HepG2 (cell line): ENCODE measurements around the gene PFDN5. TPM values are rescaled to one million over a fixed set of nuclear protein-coding genes. Genes with fewer than 3 reads are reported as not detected.

Experiments
- ATM ChIP-seq: fragments of 450-650 bp; IDR thresholded peaks from 2 replicates; pipeline ENCODE4 v1.7.1; 2017; ENCODE audit warnings: mild to moderate bottlenecking, borderline replicate concordance
- CHD2 ChIP-seq: IDR thresholded peaks from 2 replicates; pipeline ENCODE4 v1.6.1; 2011; ENCODE audit warnings: low read depth, low read length, improper control_type of control experiment
- DMAP1 ChIP-seq: IDR thresholded peaks from 2 replicates; pipeline ENCODE4 v1.6.1; 2016
- DPF2 ChIP-seq: sonication (generic); formaldehyde crosslinking; IDR thresholded peaks from 2 replicates; pipeline ENCODE4 v1.4.0; 2020; ENCODE audit warnings: mild to moderate bottlenecking, low read depth, missing genetic modification reagents, borderline replicate concordance
- FOXJ3 ChIP-seq: sonication (generic); formaldehyde crosslinking; IDR thresholded peaks from 2 replicates; pipeline ENCODE4 v1.4.0; 2020; ENCODE audit warnings: missing genetic modification reagents, mild to moderate bottlenecking, borderline replicate concordance
- ISX ChIP-seq: sonication (generic); formaldehyde crosslinking; conservative IDR thresholded peaks from 2 replicates; pipeline ENCODE4 v1.5.0; 2020; ENCODE audit warnings: missing genetic modification reagents
- MTF1 ChIP-seq: sonication (generic); formaldehyde crosslinking; IDR thresholded peaks from 2 replicates; pipeline ENCODE4 v1.5.0; 2020; ENCODE audit warnings: missing genetic modification reagents
- MXD4 ChIP-seq: IDR thresholded peaks from 2 replicates; pipeline ENCODE4 v1.6.1; 2016; ENCODE audit warnings: mild to moderate bottlenecking, missing biosample characterization, missing genetic modification reagents
- NRL ChIP-seq: sonication (generic); formaldehyde crosslinking; IDR thresholded peaks from 2 replicates; pipeline ENCODE4 v1.5.0; 2020; ENCODE audit warnings: missing genetic modification reagents, mild to moderate bottlenecking, moderate library complexity, borderline replicate concordance
- RELA ChIP-seq: sonication (generic); formaldehyde crosslinking; IDR thresholded peaks from 2 replicates; pipeline ENCODE4 v1.4.0; 2020; ENCODE audit warnings: missing genetic modification reagents
- SMARCC2 ChIP-seq: fragments of 450-650 bp; IDR thresholded peaks from 2 replicates; pipeline ENCODE4 v1.6.1; 2017; ENCODE audit warnings: antibody characterized with exemption, mild to moderate bottlenecking
- ZNF460 ChIP-seq: sonication (generic); formaldehyde crosslinking; IDR thresholded peaks from 2 replicates; pipeline ENCODE4 v1.5.1; 2020; ENCODE audit warnings: missing genetic modification reagents, mild to moderate bottlenecking, borderline replicate concordance
- ZNF577 ChIP-seq: sonication (generic); formaldehyde crosslinking; IDR thresholded peaks from 2 replicates; pipeline ENCODE4 v1.4.0; 2020; ENCODE audit warnings: mild to moderate bottlenecking, low read depth, missing genetic modification reagents, borderline replicate concordance
- ZNF616 ChIP-seq: sonication (generic); formaldehyde crosslinking; IDR thresholded peaks from 2 replicates; pipeline ENCODE4 v1.5.0; 2020; ENCODE audit warnings: low read depth, mild to moderate bottlenecking, missing genetic modification reagents
- ZNF670 ChIP-seq: sonication (generic); formaldehyde crosslinking; IDR thresholded peaks from 2 replicates; pipeline ENCODE4 v1.8.0; 2022; ENCODE audit warnings: mild to moderate bottlenecking, missing genetic modification reagents, borderline replicate concordance
- ZNF878 ChIP-seq: sonication (generic); formaldehyde crosslinking; IDR thresholded peaks from 2 replicates; pipeline ENCODE4 v1.8.1; 2023; ENCODE audit warnings: mild to moderate bottlenecking, missing genetic modification reagents, moderate library complexity
- polyA plus RNA-seq, 8 experiments: library from polyadenylated mRNA; depleted of rRNA in 3 of 8; stranded (reverse) in 7 of 8; unstranded in 1 of 8; fragments of >200 nt; fragmentation: Illumina TruSeq in 4 of 8; extraction: Trizol in 4 of 8; gene quantifications; 2 replicates each; pipeline versions ENCODE4 v1.2.1 to v1.2.3, GENCODE V29; 2011 to 2016; ENCODE audit warnings: low read depth in 4 of 8, missing spikeins in 1 of 8, mixed read lengths in 1 of 8; ENCODE audit not compliant: insufficient read depth in 1 of 8
- total RNA-seq, 5 experiments: library from RNA; depleted of rRNA; stranded (reverse); fragments of >200 nt; fragmentation: Illumina TruSeq; extraction: Trizol; gene quantifications; 2 replicates each; pipeline ENCODE4 v1.2.3, GENCODE V29; 2016; ENCODE audit warnings: low read depth in 1 of 5
- TF ChIP-seq, protein P1 (sequence below): sonication (generic); formaldehyde crosslinking; IDR thresholded peaks from 2 replicates; pipeline ENCODE4 v1.4.0; 2020; ENCODE audit warnings: missing genetic modification reagents
- TF ChIP-seq, protein P2 (sequence below): sonication (generic); formaldehyde crosslinking; IDR thresholded peaks from 2 replicates; pipeline ENCODE4 v1.4.0; 2020; ENCODE audit warnings: mild to moderate bottlenecking, missing genetic modification reagents
- TF ChIP-seq, protein P3 (sequence below): sonication (generic); formaldehyde crosslinking; IDR thresholded peaks from 2 replicates; pipeline ENCODE4 v1.5.0; 2020; ENCODE audit warnings: mild to moderate bottlenecking, missing genetic modification reagents
- TF ChIP-seq, protein P4 (sequence below), 2 experiments: IDR thresholded peaks; 2 replicates each; pipeline ENCODE4 v1.6.1; 2011 to 2012; ENCODE audit warnings: low read length in 2 of 2, borderline replicate concordance in 1 of 2, low read depth in 1 of 2, mild to moderate bottlenecking in 1 of 2, moderate library complexity in 1 of 2

PFDN5 gene
- total and polyA plus RNA-seq, 2 of the 13 experiments (the other 11 are each of a cell fraction or from before 2014, with no cell fraction given) = 449 to 462 TPM

DNA sequence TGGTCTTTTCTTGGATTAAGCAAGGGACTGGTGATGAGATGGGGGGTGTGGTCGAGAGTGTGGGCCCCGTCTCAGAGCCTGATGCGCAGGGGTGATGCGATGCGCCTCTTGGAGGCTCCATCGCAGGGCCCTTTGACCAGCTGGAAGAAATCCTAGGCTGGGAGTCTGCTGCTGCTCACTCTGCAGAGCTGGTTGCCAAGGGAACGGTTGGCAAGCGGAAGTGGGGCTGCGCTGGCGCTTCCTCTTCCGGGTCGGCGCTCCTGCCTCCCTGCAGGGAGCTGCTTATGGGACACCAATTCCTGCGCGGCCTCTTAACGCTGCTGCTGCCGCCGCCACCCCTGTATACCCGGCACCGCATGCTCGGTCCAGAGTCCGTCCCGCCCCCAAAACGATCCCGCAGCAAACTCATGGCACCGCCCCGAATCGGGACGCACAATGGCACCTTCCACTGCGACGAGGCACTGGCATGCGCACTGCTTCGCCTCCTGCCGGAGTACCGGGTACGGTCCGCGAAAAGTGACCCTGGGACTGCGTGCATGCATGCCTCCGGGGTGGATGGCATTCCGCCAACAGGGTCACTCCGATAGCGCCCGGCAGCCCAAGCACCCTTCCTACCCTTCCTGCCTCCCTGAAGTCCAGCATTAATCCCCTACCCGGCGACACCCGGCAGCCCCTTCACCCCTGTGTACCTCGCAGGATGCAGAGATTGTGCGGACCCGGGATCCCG is 4.3 kb downstream of the PFDN5 start, which contains the start of gene MYG1 (continued):
- TF ChIP-seq, protein P1, sequence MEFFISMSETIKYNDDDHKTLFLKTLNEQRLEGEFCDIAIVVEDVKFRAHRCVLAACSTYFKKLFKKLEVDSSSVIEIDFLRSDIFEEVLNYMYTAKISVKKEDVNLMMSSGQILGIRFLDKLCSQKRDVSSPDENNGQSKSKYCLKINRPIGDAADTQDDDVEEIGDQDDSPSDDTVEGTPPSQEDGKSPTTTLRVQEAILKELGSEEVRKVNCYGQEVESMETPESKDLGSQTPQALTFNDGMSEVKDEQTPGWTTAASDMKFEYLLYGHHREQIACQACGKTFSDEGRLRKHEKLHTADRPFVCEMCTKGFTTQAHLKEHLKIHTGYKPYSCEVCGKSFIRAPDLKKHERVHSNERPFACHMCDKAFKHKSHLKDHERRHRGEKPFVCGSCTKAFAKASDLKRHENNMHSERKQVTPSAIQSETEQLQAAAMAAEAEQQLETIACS (CRISPR knock-in tag) = no peak
- TF ChIP-seq DMAP1 (CRISPR knock-in tag) (peak; percentile 98), ZNF878 (no peak), SMARCC2 (no peak), CHD2 (no peak), ZNF460 (0 out of 2 replicates have a peak, but pooled peaks have one; percentile 48), ZNF670 (CRISPR knock-in tag) (no peak; the same call in 1 of the 2 replicates), ISX (CRISPR knock-in tag) (no peak), MXD4 (peak; percentile 93; the same call in 1 of the 2 replicates), ZNF616 (CRISPR knock-in tag) (no peak), ATM (no peak), RELA (CRISPR knock-in tag) (peak; percentile 72), NRL (CRISPR knock-in tag) (peak; percentile 74; the same call in 1 of the 2 replicates), ZNF577 (CRISPR knock-in tag) (no peak), DPF2 (CRISPR knock-in tag) (0 out of 2 replicates have a peak, but pooled peaks have one; percentile 19), MTF1 (CRISPR knock-in tag) (no peak), FOXJ3 (CRISPR knock-in tag) (no peak)
- TF ChIP-seq, protein P2, sequence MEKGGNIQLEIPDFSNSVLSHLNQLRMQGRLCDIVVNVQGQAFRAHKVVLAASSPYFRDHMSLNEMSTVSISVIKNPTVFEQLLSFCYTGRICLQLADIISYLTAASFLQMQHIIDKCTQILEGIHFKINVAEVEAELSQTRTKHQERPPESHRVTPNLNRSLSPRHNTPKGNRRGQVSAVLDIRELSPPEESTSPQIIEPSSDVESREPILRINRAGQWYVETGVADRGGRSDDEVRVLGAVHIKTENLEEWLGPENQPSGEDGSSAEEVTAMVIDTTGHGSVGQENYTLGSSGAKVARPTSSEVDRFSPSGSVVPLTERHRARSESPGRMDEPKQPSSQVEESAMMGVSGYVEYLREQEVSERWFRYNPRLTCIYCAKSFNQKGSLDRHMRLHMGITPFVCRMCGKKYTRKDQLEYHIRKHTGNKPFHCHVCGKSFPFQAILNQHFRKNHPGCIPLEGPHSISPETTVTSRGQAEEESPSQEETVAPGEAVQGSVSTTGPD (CRISPR knock-in tag) = no peak
- TF ChIP-seq, protein P3, sequence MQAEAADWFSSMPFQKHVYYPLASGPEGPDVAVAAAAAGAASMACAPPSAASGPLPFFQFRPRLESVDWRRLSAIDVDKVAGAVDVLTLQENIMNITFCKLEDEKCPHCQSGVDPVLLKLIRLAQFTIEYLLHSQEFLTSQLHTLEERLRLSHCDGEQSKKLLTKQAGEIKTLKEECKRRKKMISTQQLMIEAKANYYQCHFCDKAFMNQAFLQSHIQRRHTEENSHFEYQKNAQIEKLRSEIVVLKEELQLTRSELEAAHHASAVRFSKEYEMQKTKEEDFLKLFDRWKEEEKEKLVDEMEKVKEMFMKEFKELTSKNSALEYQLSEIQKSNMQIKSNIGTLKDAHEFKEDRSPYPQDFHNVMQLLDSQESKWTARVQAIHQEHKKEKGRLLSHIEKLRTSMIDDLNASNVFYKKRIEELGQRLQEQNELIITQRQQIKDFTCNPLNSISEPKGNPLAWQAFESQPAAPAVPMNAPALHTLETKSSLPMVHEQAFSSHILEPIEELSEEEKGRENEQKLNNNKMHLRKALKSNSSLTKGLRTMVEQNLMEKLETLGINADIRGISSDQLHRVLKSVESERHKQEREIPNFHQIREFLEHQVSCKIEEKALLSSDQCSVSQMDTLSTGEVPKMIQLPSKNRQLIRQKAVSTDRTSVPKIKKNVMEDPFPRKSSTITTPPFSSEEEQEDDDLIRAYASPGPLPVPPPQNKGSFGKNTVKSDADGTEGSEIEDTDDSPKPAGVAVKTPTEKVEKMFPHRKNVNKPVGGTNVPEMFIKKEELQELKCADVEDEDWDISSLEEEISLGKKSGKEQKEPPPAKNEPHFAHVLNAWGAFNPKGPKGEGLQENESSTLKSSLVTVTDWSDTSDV (CRISPR knock-in tag) = peak; percentile 57; the same call in 1 of the 2 replicates
- TF ChIP-seq, protein P4, sequence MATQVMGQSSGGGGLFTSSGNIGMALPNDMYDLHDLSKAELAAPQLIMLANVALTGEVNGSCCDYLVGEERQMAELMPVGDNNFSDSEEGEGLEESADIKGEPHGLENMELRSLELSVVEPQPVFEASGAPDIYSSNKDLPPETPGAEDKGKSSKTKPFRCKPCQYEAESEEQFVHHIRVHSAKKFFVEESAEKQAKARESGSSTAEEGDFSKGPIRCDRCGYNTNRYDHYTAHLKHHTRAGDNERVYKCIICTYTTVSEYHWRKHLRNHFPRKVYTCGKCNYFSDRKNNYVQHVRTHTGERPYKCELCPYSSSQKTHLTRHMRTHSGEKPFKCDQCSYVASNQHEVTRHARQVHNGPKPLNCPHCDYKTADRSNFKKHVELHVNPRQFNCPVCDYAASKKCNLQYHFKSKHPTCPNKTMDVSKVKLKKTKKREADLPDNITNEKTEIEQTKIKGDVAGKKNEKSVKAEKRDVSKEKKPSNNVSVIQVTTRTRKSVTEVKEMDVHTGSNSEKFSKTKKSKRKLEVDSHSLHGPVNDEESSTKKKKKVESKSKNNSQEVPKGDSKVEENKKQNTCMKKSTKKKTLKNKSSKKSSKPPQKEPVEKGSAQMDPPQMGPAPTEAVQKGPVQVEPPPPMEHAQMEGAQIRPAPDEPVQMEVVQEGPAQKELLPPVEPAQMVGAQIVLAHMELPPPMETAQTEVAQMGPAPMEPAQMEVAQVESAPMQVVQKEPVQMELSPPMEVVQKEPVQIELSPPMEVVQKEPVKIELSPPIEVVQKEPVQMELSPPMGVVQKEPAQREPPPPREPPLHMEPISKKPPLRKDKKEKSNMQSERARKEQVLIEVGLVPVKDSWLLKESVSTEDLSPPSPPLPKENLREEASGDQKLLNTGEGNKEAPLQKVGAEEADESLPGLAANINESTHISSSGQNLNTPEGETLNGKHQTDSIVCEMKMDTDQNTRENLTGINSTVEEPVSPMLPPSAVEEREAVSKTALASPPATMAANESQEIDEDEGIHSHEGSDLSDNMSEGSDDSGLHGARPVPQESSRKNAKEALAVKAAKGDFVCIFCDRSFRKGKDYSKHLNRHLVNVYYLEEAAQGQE (IDR thresholded peaks at IDR 0.05; ENCODE audit: borderline replicate concordance in 1 of 2, low read depth in 1 of 2, low read length in 2 of 2) = no peak; a peak in 1 of 4 replicates
